Gastrocnemius medialis (tissue), 4 donors: ENCODE data around the gene ASTN2.

ENCODE experiments used
- CTCF ChIP-seq, 5 experiments: fragments of 450-650 bp in 3 of 5; fragments of 200-600 bp in 2 of 5; sonication (generic) in 2 of 5; IDR thresholded peaks in 4 of 5; conservative IDR thresholded peaks in 1 of 5; 1 replicate in 4 of 5; 2 replicates in 1 of 5; pipeline ENCODE4 v1.5.1; 2016 to 2019; ENCODE audit warnings: antibody characterized with exemption in 5 of 5, mild to moderate bottlenecking in 3 of 5, moderate library complexity in 3 of 5
- POLR2A ChIP-seq, 2 donors: fragments of 450-650 bp; IDR thresholded peaks; one replicate each; pipeline ENCODE4 v1.6.1; 2017; ENCODE audit warnings: antibody characterized with exemption in 2 of 2, mild to moderate bottlenecking in 2 of 2, moderate library complexity in 2 of 2

DNA sequence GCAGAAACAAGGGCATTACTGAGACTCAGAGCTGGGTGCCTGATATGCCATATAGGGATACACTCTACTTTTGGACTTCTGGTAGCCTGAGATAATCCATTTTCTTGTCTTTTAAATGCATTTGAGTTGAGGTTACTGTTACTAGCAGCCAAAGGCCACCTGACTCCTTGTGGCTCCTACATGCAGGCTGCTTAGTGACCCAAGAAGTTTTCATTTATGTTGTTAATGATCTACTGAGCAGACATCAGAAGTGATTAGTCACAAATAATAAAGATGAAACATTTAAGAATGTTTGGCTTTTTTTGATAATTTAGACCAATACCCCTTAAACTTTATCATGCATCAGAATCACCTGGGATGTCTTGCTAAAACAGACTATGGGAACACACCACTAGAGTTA lies 899.3 kb downstream of the ASTN2 start:
- no peak for TF ChIP-seq CTCF (IDR thresholded peaks at IDR 0.05 in 4 of 5, conservative IDR thresholded peaks at IDR 0.05 in 1 of 5)
- TF ChIP-seq POLR2A (IDR thresholded peaks at IDR 0.05) = no peak
